Lung (tissue), 12 donors: ENCODE results near the gene ICAM4. TPM values are rescaled to one million over a fixed set of nuclear protein-coding genes. Genes with fewer than 3 reads are reported as not detected.
"Not testable (repeated sequence)": the region's sequence is repeated elsewhere in the genome, so short reads cannot be mapped to it uniquely, and the experiment has no call there.

Experiments used
- ATAC-seq: fragments of 200-7000 bp; cut with Tn5 transposase; one replicate; pipeline ENCODE4 v1.9.1; 2020; ENCODE audit warnings: moderate number of reproducible peaks; ENCODE audit not compliant: insufficient read depth, low FRiP score
- DNase-seq, 3 donors: peaks; one replicate each; pipeline ENCODE4 v3.0.0-alpha.2; 2013 to 2017
- H3K27ac ChIP-seq, 2 donors: one replicate each; pipeline ENCODE4 v1.5.1; 2013; ENCODE audit warnings: mild to moderate bottlenecking in 2 of 2, moderate library complexity in 2 of 2, control low read depth in 1 of 2, inconsistent platforms in 1 of 2, low read depth in 1 of 2, low read length in 1 of 2
- H3K27me3 ChIP-seq, 3 donors: one replicate each; pipeline ENCODE4 v1.5.1; 2013; ENCODE audit warnings: low read length in 2 of 3; ENCODE audit not compliant: control insufficient read depth in 3 of 3, insufficient read depth in 3 of 3
- H3K36me3 ChIP-seq, 4 donors: one replicate each; pipeline ENCODE4 v1.5.1; 2013; ENCODE audit warnings: low read length in 4 of 4, mild to moderate bottlenecking in 1 of 4, moderate library complexity in 1 of 4; ENCODE audit not compliant: control insufficient read depth in 4 of 4, insufficient read depth in 4 of 4
- H3K4me1 ChIP-seq, 5 donors: one replicate each; pipeline ENCODE4 v1.5.1; 2013; ENCODE audit warnings: low read length in 5 of 5, mild to moderate bottlenecking in 2 of 5, moderate library complexity in 1 of 5; ENCODE audit not compliant: control insufficient read depth in 5 of 5, insufficient read depth in 5 of 5
- H3K4me3 ChIP-seq: one replicate; pipeline ENCODE4 v1.5.1; 2013; ENCODE audit warnings: mild to moderate bottlenecking, control low read depth, moderate library complexity
- H3K9ac ChIP-seq, 2 donors: one replicate each; pipeline ENCODE4 v1.5.1; 2013; ENCODE audit warnings: low read length in 2 of 2, control low read depth in 1 of 2; ENCODE audit not compliant: insufficient read depth in 1 of 2
- H3K9me3 ChIP-seq, 4 donors: one replicate each; pipeline ENCODE4 v1.5.1; 2013; ENCODE audit warnings: low read length in 3 of 4, mild to moderate bottlenecking in 1 of 4, moderate library complexity in 1 of 4; ENCODE audit not compliant: control insufficient read depth in 4 of 4, insufficient read depth in 3 of 4
- WGBS, 2 donors: extraction: QIAGEN DNeasy Blood & Tissue Kit; methylation state at CpG; one replicate each; pipeline ENCODE4 v1.1.7; 2013; 5-methylcytosine and 5-hydroxymethylcytosine counted together
- polyA plus RNA-seq, 2 donors: library from polyadenylated mRNA; stranded (reverse); fragments of 200-250 nt; gene quantifications; one replicate each; pipeline ENCODE4 v1.2.1, GENCODE V29; 2013
- total RNA-seq, 2 donors: library from RNA; depleted of rRNA in 1 of 2; stranded (reverse); fragments of >200 nt in 1 of 2; gene quantifications; one replicate each; pipeline ENCODE4 v1.2.1, GENCODE V29; 2014 to 2021
- TF ChIP-seq, protein P1 (sequence below): IDR thresholded peaks from 2 replicates; pipeline ENCODE4 v1.5.1; 2012; ENCODE audit warnings: mild to moderate bottlenecking; ENCODE audit errors: control extremely low read depth, extremely low read depth
- donor health status: control.
- donor health status: control.
- donor health status: Bipolar disorder and iron deficiency.
- donor health status: healthy.
- donor health status: DM: yes; HTN: yes; CAD: no.

The ICAM4 gene
- total and polyA plus RNA-seq, 4 donors, result 4.6 to 38.8 (median 8.1) TPM

DNA sequence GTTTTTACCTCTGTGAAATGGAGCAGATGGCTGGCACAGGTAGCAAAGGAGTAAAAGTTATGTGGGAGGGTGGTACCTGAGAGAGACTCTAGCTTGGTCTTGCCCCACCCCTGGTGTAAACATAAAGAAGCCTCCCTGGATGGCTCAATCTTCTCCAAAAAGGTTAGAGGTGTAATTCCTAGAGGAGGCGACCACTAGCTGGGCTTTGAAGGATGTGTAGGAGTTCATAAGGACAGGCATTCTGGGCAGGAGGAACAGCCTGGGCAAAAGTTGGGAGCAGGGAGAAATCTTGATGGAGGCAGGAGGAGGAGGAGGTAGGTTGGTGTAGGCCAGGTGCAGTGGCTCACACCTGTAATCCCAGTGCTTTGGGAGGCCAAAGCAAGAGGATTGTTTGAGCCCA lies 7.8 kb upstream of the ICAM4 start:
- TF ChIP-seq, protein P1, sequence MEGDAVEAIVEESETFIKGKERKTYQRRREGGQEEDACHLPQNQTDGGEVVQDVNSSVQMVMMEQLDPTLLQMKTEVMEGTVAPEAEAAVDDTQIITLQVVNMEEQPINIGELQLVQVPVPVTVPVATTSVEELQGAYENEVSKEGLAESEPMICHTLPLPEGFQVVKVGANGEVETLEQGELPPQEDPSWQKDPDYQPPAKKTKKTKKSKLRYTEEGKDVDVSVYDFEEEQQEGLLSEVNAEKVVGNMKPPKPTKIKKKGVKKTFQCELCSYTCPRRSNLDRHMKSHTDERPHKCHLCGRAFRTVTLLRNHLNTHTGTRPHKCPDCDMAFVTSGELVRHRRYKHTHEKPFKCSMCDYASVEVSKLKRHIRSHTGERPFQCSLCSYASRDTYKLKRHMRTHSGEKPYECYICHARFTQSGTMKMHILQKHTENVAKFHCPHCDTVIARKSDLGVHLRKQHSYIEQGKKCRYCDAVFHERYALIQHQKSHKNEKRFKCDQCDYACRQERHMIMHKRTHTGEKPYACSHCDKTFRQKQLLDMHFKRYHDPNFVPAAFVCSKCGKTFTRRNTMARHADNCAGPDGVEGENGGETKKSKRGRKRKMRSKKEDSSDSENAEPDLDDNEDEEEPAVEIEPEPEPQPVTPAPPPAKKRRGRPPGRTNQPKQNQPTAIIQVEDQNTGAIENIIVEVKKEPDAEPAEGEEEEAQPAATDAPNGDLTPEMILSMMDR, result no peak
- no peak overlapping the region for H3K27ac ChIP-seq
- H3K4me3 ChIP-seq, result no peak overlapping the region
- no peak for ATAC-seq
- peaks cover 0 to 38% (median 0%) of the 10 kb centered on the region in 4 donors for H3K36me3 ChIP-seq
- no peak for DNase-seq
- no peak overlapping the region for H3K9ac ChIP-seq
- 95 to 100% methylated on average over 1 of the region's 1 CpG for WGBS, 2 donors
- no peaks in the 10 kb centered on the region for H3K27me3 ChIP-seq
- H3K4me1 ChIP-seq, result peaks cover 0 to 10% (median 3%) of the 10 kb centered on the region in 5 donors
- no peaks in the 10 kb centered on the region for H3K9me3 ChIP-seq

DNA sequence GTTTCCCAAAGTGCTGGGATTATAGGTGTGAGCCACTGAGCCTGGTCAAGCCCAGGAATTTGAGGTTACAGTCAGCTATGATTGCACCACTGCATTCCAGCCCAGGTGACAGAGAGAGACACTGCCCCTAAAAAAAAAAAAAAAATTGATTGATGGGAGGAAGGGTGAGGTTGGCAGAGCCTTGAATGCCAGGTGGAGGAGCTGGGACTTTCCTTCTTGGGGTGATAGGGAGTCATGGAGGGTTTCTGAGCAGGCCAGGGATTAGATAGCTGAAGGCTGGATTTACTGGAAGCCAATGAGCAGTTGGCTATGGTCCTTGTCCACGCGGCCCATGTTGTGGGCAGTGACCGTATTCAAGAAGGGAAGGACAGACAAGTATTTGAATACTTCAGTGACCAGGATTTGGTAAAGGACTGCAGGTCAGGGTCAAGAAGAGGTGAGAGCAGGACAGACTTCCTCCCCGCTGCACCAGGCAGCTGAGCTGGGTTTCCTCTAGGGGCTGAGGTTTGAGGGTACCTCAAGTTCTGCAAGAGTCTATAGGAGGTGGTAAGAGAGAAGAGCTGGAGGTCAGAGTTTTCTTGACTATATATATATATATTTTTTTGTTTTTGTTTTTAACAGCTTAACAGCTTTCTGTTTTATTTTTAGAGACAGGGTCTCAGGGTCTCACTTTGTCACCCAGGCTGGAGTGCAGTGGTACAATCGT lies 6.9 kb upstream of the ICAM4 start:
- no peak for ATAC-seq
- H3K9me3 ChIP-seq, result no peaks in the 10 kb centered on the region
- H3K36me3 ChIP-seq, result peaks cover 0 to 44% (median 0%) of the 10 kb centered on the region in 4 donors

DNA sequence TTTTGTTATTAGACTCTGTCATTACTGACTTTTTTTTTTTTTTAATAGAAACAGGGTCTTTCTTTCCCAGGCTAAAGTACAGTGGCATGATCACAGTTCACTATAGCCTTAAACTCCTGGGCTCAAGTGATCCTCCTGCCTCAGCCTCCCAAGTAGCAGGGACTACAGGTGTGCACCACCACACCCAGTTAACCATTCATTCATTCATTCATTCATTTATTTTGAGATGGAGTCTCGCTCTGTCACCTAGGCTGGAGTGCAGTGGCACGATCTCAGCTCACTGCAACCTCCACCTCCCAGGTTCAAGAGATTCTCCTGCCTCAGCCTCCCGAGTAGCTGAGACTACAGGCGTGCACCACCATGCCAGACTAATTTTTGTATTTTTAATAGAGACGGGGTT lies 4.7 kb upstream of the ICAM4 start:
- H3K9me3 ChIP-seq, H3K9ac ChIP-seq, H3K27me3 ChIP-seq, H3K4me3 ChIP-seq, ATAC-seq, H3K27ac ChIP-seq, DNase-seq: not testable (repeated sequence)
- H3K4me1 ChIP-seq, result peaks cover 0 to 22% (median 14%) of the 10 kb centered on the region in 5 donors
- 89 to 93% methylated on average over 5 of the region's 5 CpGs for WGBS, 2 donors
- H3K36me3 ChIP-seq, result peaks cover 0 to 52% (median 0%) of the 10 kb centered on the region in 4 donors

More for the DNA sequence above, 6.9 kb upstream of the ICAM4 start:
- Histone ChIP-seq H3K9ac (no peak overlapping the region), H3K4me3 (no peak overlapping the region), H3K27ac (peak overlapping the region in 1 of 2 donors; percentile 21), H3K4me1 (peaks cover 0 to 9% (median 3%) of the 10 kb centered on the region in 5 donors), H3K27me3 (no peaks in the 10 kb centered on the region)
- TF ChIP-seq, protein P1, result no peak
- DNase-seq, result no peak
- WGBS, 2 donors, result 54 to 56% methylated on average over 5 of the region's 5 CpGs

DNA sequence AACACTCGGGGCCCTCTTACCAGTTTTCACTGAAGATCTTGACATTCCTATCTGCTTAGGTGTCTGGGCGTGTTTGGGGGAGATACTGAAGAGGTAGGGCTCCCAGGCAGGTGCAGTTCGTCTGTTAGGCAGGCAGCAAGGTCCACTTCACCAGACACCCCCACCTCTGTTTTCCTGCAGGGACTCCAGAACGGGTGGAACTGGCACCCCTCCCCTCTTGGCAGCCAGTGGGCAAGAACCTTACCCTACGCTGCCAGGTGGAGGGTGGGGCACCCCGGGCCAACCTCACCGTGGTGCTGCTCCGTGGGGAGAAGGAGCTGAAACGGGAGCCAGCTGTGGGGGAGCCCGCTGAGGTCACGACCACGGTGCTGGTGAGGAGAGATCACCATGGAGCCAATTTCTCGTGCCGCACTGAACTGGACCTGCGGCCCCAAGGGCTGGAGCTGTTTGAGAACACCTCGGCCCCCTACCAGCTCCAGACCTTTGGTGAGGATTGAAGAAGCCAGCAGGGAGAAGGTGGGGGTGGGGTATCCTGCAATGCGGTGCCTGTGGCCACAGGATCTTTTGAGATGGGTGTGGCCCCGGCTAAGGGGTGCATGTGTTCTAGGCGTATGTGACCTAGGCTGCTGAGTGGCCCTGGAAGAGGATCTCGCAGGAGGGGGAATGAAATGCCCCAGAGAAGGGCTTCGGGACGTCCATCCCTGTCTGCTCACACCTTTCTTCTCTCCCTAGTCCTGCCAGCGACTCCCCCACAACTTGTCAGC lies 3.3 kb upstream of the ICAM4 start:
- Histone ChIP-seq H3K27ac (peak overlapping the region in 1 of 2 donors; percentile 84), H3K4me1 (peaks cover 0 to 35% (median 22%) of the 10 kb centered on the region in 5 donors), H3K27me3 (no peaks in the 10 kb centered on the region), H3K4me3 (no peak overlapping the region), H3K36me3 (peaks cover 0 to 42% (median 0%) of the 10 kb centered on the region in 4 donors), H3K9me3 (no peaks in the 10 kb centered on the region), H3K9ac (no peak overlapping the region)
- DNase-seq, result peak in 2 of 3 donors; percentile 37 to 46
- TF ChIP-seq, protein P1, result no peak
- no peak for ATAC-seq
- WGBS, 2 donors, result 73 to 80% methylated on average over 23 of the region's 23 CpGs
